Adrenal gland (tissue), 12 donors: ENCODE data around the gene SPPL3. TPM values are rescaled to one million over a fixed set of nuclear protein-coding genes. Genes with fewer than 3 reads are reported as not detected.

Source experiments
- DNase-seq, 7 donors: peaks; one replicate each; pipeline ENCODE4 v3.0.0-alpha.2; 2019 to 2020
- H3K27ac ChIP-seq, 5 donors: fragments of 200-600 bp; sonication (generic) in 4 of 5; 1 replicate in 3 of 5; 2 replicates in 2 of 5; pipeline versions ENCODE4 v1.5.1 to v1.8.0; 2016 to 2020; ENCODE audit warnings: mild to moderate bottlenecking in 1 of 5
- H3K27me3 ChIP-seq: fragments of 200-600 bp; 2 replicates; pipeline ENCODE4 v1.8.0; 2021
- H3K36me3 ChIP-seq, 2 donors: fragments of 200-600 bp; replicated peaks in 1 of 2; 1 replicate in 1 of 2; 2 replicates in 1 of 2; pipeline versions ENCODE4 v1.5.1 to v1.8.0; 2018 to 2022
- H3K4me1 ChIP-seq, 2 donors: fragments of 200-600 bp; replicated peaks in 1 of 2; 1 replicate in 1 of 2; 2 replicates in 1 of 2; pipeline versions ENCODE4 v1.5.1 to v1.8.0; 2018 to 2021
- H3K4me3 ChIP-seq, 4 donors: fragments of 200-600 bp; sonication (generic) in 3 of 4; one replicate each; pipeline ENCODE4 v1.5.1; 2016 to 2018
- H3K9me3 ChIP-seq, 3 donors: fragments of 200-600 bp; sonication (generic) in 1 of 3; replicated peaks in 1 of 3; 1 replicate in 2 of 3; 2 replicates in 1 of 3; pipeline versions ENCODE4 v1.5.1 to v1.8.0; 2016 to 2021
- POLR2A ChIP-seq, 2 donors: fragments of 450-650 bp; IDR thresholded peaks; one replicate each; pipeline ENCODE4 v1.6.1; 2017; ENCODE audit warnings: antibody characterized with exemption in 2 of 2, mild to moderate bottlenecking in 2 of 2, moderate library complexity in 1 of 2
- WGBS, 4 donors: extraction: QIAGEN DNeasy Blood & Tissue Kit in 2 of 4; methylation state at CpG; one replicate each; pipeline versions ENCODE4 v1.1.5 to v1.1.7; 2013 to 2017; 5-methylcytosine and 5-hydroxymethylcytosine counted together
- intact Hi-C, 2 donors: fragments of 100-400 bp; cut with DNase I; formaldehyde crosslinking; loops; one replicate each; pipeline versions ENCODE4 v1.14.1 to v1.15.0; 2022 to 2023
- polyA plus RNA-seq, 3 donors: library from polyadenylated mRNA; stranded (reverse); fragments of 200-250 nt in 2 of 3; fragments of 350-450 nt in 1 of 3; fragmentation: Illumina TruSeq in 1 of 3; extraction: RNeasy Lipid Tissue Mini Kit (QIAGEN cat#74804) in 1 of 3; gene quantifications; one replicate each; pipeline ENCODE4 v1.2.3, GENCODE V29; 2013 to 2014
- total RNA-seq, 9 donors: library from RNA; depleted of rRNA in 4 of 9; stranded (reverse); fragments of >200 nt in 4 of 9; fragments of 120-200 nt in 1 of 9; fragmentation: NEBNext Ultra II Directional in 1 of 9; extraction: Animal tissue kit (Norgen Biotek cat#: 25700) in 1 of 9; gene quantifications; one replicate each; pipeline versions ENCODE4 v1.1.0 to v1.2.4, GENCODE V29; 2013 to 2023
- TF ChIP-seq, protein P1 (sequence below), 6 experiments: fragments of 450-650 bp in 4 of 6; fragments of 200-600 bp in 2 of 6; sonication (generic) in 1 of 6; IDR thresholded peaks; 1 replicate in 5 of 6; 2 replicates in 1 of 6; pipeline versions ENCODE4 v1.5.1 to v1.8.0; 2016 to 2021; ENCODE audit warnings: antibody characterized with exemption in 6 of 6, mild to moderate bottlenecking in 2 of 6, moderate library complexity in 1 of 6
- donor health status: healthy with polysubstance abuse.
- donor health status: Bipolar disorder and iron deficiency.
- donor health status: DM: yes; HTN: yes; CAD: no.
- donor health status: DM: no; HTN: no; CAD: no.
- donor health status: DM: no; HTN: no; CAD: no.
- donor health status: DM: yes; HTN: yes; CAD: no.

SPPL3 gene
- total and polyA plus RNA-seq, 12 donors = 10.5 to 50.6 (median 21.3) TPM

DNA sequence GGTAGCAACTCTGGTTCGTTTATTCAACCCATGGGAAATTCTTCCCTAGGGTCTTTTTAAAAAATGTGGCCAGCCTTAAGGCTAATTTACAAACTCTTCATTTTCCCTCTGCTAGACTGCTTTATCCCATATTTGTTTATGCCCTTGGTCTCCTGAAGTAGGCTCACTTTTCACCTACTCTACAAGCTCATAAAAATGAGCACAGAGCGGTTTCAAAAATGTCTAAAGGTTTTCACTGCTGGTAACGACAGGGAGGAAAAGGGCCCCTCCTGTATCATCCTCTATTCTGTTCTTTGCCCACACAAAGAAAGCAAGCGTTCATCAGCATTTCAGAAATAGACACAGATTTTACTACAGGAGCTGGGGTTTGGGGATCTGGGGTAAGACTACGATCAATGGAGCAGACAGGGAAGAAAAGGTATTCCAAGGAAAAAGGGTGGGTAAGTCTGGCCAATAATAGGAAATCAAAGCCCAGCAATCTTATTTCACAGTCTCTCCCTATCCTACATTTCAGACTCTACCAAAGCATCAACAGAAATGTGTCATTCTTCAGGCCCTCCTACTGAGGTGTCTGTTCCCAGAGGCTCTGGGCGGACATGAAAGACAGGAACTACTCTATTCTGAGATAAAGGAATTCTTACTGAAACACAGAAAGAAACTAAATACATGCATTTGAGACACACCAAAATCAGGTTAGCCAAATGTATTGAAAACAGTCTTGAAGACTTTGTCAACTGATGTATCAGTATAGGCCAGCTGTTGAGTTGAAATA is 86.4 kb downstream of the SPPL3 start:
- TF ChIP-seq, protein P1, sequence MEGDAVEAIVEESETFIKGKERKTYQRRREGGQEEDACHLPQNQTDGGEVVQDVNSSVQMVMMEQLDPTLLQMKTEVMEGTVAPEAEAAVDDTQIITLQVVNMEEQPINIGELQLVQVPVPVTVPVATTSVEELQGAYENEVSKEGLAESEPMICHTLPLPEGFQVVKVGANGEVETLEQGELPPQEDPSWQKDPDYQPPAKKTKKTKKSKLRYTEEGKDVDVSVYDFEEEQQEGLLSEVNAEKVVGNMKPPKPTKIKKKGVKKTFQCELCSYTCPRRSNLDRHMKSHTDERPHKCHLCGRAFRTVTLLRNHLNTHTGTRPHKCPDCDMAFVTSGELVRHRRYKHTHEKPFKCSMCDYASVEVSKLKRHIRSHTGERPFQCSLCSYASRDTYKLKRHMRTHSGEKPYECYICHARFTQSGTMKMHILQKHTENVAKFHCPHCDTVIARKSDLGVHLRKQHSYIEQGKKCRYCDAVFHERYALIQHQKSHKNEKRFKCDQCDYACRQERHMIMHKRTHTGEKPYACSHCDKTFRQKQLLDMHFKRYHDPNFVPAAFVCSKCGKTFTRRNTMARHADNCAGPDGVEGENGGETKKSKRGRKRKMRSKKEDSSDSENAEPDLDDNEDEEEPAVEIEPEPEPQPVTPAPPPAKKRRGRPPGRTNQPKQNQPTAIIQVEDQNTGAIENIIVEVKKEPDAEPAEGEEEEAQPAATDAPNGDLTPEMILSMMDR (IDR thresholded peaks at IDR 0.05) = no peak
- TF ChIP-seq POLR2A (IDR thresholded peaks at IDR 0.05) = no peak
- Histone ChIP-seq H3K36me3 (no peaks in the 10 kb centered on the region), H3K27me3 (no peaks in the 10 kb centered on the region), H3K4me3 (no peak overlapping the region), H3K27ac (no peak overlapping the region), H3K9me3 (no peaks in the 10 kb centered on the region), H3K4me1 (peaks cover 0 to 11% of the 10 kb centered on the region in 2 donors)
- intact Hi-C loops = no loop called here
- no peak for DNase-seq
- WGBS, 4 donors = 90 to 95% (median 92%) methylated on average over 6 of the region's 6 CpGs

DNA sequence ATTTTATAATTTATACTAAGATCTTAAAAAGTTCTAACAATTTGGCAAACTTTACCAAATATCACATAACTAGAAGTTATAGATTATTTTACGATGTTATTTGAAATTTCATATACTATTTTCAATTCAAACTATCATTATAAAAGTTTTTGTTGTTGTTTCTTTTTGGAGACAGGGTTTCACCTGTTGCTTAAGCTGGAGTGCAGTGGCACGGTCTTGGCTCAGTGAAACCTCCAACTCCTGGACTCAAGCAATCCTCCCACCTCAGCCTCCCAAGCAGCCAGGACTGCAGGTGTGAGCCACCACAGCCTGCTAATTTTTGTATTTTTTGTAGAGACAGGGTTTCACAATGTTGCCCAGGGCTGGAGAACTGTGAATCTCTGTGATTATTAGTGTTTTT is 87.8 kb downstream of the SPPL3 start:
- 50 to 79% (median 77%) methylated on average over 2 of the region's 2 CpGs for WGBS, 4 donors

GRCh38 chr12:120814903-120815429 is 89.2 kb downstream of the SPPL3 start:
- Histone ChIP-seq H3K27me3 (no peaks in the 10 kb centered on the region), H3K4me3 (no peak overlapping the region), H3K9me3 (no peaks in the 10 kb centered on the region), H3K36me3 (no peaks in the 10 kb centered on the region), H3K4me1 (peaks cover 0 to 11% of the 10 kb centered on the region in 2 donors), H3K27ac (no peak overlapping the region)
- WGBS, 4 donors = 71 to 78% (median 76%) methylated on average over 1 of the region's 1 CpG
- TF ChIP-seq POLR2A (IDR thresholded peaks at IDR 0.05) = no peak
- TF ChIP-seq, protein P1 (IDR thresholded peaks at IDR 0.05) = no peak
- intact Hi-C loops = no loop called here
- no peak for DNase-seq

More for the DNA sequence above, 87.8 kb downstream of the SPPL3 start:
- Histone ChIP-seq H3K27ac (no peak overlapping the region), H3K9me3 (no peaks in the 10 kb centered on the region), H3K4me1 (peaks cover 0 to 11% of the 10 kb centered on the region in 2 donors), H3K4me3 (no peak overlapping the region), H3K36me3 (no peaks in the 10 kb centered on the region), H3K27me3 (no peaks in the 10 kb centered on the region)
- intact Hi-C loops = no loop called here
- DNase-seq = no peak
- TF ChIP-seq, protein P1 (IDR thresholded peaks at IDR 0.05) = no peak

- intact Hi-C loops = no loop called here
- H3K27me3 ChIP-seq = no peaks in the 10 kb centered on the region
- no peak overlapping the region for H3K27ac ChIP-seq
- H3K4me3 ChIP-seq = no peak overlapping the region
- H3K9me3 ChIP-seq = no peaks in the 10 kb centered on the region
- H3K36me3 ChIP-seq = no peaks in the 10 kb centered on the region
- no peak for DNase-seq
- H3K4me1 ChIP-seq = peaks cover 0 to 11% of the 10 kb centered on the region in 2 donors
- WGBS, 4 donors = 86 to 91% (median 89%) methylated on average over 2 of the region's 2 CpGs
- TF ChIP-seq, protein P1 (IDR thresholded peaks at IDR 0.05) = no peak
- TF ChIP-seq POLR2A (IDR thresholded peaks at IDR 0.05) = no peak
Observed at GRCh38 chr12:120814203-120814902, 89.8 kb downstream of the SPPL3 start.
